NCI-H82 treated with DMSO at 0.1 percent for 48 hours (cell line): ENCODE measurements around the gene EPG5.
"Not testable (repeated sequence)": the region's sequence is repeated elsewhere in the genome, so short reads cannot be mapped to it uniquely, and the experiment has no call there.

Experiments
- DNase-seq: peaks from one replicate; lab custom pipeline; 2025; ENCODE audit not compliant: unreplicated experiment; lab: John Stamatoyannopoulos, UW

EPG5 gene, protein sequence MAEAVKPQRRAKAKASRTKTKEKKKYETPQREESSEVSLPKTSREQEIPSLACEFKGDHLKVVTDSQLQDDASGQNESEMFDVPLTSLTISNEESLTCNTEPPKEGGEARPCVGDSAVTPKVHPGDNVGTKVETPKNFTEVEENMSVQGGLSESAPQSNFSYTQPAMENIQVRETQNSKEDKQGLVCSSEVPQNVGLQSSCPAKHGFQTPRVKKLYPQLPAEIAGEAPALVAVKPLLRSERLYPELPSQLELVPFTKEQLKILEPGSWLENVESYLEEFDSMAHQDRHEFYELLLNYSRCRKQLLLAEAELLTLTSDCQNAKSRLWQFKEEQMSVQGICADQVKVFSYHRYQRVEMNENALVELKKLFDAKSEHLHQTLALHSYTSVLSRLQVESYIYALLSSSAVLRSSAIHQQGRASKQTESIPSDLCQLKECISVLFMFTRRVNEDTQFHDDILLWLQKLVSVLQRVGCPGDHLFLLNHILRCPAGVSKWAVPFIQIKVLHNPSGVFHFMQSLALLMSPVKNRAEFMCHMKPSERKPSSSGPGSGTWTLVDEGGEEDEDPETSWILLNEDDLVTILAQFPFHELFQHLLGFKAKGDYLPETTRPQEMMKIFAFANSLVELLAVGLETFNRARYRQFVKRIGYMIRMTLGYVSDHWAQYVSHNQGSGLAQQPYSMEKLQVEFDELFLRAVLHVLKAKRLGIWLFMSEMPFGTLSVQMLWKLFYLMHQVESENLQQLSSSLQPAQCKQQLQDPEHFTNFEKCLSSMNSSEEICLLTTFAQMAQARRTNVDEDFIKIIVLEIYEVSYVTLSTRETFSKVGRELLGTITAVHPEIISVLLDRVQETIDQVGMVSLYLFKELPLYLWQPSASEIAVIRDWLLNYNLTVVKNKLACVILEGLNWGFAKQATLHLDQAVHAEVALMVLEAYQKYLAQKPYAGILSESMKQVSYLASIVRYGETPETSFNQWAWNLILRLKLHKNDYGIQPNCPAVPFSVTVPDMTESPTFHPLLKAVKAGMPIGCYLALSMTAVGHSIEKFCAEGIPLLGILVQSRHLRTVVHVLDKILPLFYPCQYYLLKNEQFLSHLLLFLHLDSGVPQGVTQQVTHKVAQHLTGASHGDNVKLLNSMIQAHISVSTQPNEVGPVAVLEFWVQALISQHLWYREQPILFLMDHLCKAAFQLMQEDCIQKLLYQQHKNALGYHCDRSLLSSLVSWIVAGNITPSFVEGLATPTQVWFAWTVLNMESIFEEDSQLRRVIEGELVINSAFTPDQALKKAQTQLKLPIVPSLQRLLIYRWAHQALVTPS (N-terminal part only)

DNA sequence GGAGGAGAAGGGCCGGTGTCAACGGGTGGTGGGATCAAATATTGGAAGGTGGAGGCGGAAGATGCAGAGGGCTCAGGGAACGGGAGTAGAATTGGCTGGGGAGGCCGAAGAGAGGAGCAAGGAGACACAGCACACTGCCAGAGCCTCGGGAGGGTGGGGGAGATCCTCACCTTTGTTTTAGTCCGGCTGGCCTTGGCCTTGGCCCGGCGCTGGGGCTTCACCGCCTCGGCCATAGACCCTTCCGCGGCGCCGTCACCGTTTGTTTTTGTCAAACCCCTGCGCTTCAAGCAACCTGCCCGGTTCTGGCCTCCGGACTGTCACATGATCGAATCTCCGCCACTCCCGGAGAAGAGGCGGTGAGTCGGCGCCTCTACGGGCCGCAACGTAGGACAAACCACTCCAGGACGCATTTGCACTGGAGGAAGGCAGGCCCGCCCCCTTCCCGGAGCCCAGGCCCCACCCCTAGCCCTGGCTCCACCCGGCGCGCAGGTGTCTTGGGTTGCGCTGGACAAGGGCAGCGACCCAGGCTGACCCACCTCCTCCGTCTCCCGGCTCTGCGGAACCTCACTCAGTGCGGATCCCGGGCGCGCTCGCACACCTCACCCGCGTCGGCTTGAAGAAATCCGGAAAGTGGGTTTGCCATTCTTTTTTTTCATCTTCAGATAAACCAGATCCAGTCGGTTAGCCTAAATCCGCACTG lies at the start of gene EPG5:
EPG5 (minus strand) TSS at position 323 of the 700 bp plus-strand sequence; CDS start at position 233, 90 bp downstream.
- DNase-seq, result peak; percentile 74

GRCh38 chr18:46013484-46014189 lies 46.5 kb upstream of the EPG5 start:
- DNase-seq, result no peak

DNA sequence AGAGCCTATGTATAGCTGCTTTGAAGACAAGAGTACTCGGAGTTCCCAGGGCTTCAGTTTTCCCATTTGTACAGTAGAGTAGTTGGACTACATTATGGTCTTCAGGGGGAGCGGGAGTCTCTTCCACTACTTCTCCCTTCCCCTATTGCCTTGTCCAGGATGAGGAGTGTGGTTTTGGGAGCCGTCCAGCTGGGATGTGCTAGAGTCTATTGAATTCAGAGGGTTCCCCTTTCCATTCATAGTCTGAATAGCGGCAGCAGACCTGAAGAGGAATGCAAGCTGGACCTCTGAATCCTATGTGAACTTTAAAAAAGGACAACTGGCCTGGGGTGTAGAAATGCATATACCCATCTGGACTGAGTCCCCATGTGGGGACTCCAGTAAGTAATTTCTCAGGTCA lies 43.5 kb upstream of the EPG5 start:
- no peak for DNase-seq

DNA sequence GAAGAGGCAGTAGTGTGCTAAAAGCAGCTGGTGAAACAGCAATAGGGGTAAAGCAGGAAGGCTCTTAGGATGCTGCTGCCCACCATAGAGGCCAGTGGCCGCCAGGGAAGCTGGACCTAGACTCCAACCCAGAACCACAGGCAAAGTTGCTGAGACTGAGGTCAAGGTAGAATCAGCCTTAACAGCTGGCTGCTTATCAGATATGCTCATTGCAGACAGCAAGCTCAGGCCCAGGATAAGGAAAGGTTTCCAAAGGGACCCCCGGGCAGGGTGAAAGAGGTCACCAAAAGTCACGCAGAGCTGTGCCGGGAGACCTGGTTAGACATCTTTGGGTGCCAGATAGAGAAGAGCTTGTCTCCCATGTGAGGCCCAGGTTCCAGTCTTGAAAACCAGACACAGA lies 42.9 kb upstream of the EPG5 start:
- DNase-seq, result no peak

DNA sequence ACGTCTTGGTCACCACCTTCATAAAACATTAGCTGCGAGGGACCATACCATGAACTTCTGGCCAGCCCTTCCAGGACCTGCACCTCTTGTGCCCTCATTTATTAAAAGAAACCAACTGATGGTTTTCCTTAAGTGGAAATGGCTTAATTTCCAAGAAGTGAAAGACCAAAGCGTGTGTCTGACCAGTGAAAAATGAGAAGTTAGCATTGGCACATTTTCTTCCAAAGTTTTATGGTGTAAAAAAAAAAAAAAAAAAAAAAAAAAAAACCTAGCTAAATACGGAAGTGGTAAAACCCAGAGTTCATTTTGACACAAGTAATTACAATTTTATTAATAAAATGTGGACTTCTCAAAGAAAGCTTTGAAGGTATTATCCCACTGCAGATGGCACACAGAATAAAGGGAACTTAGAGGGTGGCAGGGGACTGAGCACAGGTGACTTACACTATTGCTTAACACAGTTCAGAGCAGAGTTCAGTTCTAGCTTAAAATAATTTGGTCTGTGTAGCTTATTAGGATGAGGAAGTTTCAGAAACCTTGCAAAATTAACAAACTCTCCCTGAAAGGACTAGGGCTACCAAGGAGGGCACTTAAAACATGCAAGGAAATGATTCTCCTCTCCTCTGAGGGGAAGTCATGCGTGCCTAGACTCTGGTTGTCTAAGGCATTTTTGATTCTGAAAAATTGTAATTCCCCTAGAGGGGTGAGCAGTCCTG lies 42.2 kb upstream of the EPG5 start:
- DNase-seq, result no peak

DNA sequence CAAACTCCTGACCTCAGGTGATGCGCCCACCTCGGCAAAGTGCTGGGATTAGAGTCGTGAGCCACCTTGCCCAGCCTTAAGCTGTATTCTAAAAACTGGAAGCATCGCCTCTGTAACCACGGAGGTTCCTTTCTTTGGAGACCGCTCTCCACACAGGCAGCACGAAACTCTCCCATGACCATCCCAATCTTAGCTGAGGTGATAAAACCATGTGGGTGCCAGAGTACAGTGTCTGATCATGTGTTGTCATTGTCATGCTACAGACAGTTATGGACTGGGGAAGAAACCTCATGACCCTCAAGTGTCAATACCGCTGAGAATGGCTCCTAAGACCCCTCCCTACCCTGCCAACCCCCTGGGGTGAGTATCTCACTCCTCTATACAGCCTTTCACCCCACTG lies 41.4 kb upstream of the EPG5 start:
- DNase-seq, result no peak

DNA sequence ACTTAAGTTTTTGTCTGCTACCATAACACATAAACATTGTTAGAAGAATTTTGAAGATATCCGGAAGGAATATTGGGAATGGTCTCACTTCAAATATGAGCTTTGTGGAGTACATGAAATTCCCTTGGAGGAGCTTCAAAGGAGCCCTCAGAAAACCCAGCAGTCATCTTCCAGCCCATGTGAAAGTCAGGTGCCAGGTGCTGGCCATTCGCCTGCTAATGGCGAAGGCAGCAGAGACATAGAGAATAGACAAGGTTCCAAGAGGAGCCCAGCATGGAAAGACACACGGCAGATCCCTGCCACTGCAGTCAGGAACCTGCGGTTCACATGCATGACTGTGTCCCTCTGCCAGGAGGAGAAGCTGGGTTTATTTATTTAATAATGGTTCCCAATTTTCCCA lies 40.0 kb upstream of the EPG5 start:
- no peak for DNase-seq

DNA sequence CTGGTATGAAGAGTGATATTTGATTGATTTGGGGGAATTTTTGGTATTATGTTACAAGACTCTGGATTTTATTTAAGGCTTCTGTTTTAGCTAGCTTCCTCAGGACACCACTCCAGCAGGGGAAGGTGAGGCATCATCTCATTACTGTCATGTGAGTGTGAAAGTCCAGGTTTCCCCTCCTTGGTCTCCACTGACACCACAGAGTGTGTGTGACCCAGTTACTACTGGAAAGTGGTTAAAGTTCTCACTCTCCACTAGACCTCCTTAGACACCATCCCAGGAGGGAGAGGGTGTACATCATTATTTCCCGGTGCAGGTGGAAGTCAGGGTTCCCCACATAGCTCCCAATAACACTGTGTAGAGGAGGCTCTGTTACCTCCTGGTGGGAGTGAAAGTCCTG lies 35.8 kb upstream of the EPG5 start:
- no peak for DNase-seq

DNA sequence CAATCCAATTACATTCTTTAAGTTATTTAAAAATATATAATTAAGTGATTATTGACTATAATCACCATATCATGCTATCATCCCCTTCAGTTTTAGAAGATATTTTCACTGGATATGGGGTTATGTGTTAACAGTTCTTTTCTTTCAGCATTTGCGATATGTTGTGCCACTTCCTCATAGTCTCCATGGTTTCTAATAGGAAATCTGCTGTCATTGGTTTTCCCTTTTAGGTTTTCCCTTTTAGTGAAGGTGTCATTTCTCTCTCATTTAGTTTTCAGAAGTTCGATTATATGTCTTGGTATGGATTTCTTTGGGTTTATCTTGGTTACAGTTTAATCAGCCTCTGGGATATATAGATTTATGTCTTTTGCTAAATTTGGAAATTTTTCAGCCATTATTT lies 34.8 kb upstream of the EPG5 start:
- no peak for DNase-seq

DNA sequence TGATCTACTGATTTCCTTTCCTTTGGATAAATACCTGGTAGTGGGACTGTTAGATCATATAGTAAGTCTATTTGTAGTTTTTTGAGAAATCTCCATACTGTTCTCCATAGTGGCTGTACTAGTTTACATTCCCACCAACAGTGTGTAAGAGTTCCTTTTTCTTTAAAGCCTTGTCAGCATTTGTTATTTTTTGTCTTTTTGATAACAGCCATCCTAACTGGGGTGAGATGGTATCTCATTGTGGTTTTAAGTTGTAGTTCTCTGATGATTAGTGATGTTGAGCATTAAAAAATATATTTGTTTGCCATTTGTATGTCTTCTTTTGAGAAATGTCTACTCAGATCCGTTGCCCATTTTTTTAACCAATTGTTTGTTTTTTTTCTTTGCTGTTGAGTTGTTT lies 33.9 kb upstream of the EPG5 start:
- no peak for DNase-seq

GRCh38 chr18:45999536-45999935 lies 32.4 kb upstream of the EPG5 start:
- no peak for DNase-seq

- no peak for DNase-seq
Measured at GRCh38 chr18:45998244-45998643, 31.1 kb upstream of the EPG5 start.

DNA sequence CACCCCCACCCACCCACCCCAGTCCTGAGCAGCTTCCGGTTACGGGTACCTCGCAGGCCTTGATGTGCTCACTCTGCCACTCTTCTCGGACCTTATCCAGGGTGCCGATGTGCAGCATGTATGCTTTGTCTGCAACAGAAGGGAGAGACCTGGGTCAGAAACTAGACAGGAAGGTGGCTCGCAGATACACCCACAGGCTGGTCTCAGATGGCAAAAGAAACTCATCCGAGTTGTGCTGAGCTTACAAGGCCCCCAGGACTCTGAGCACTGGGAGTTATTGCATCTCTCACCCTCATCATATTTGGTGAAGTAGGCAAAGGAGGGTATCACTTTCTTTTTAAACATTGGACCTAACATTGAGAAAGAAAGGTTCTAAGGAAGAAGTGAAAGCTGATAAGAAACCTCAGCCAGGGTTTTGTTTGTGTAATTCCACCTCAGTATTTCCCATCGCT lies 30.6 kb upstream of the EPG5 start:
- no peak for DNase-seq

GRCh38 chr18:45995461-45995860 lies 28.3 kb upstream of the EPG5 start:
- DNase-seq, result no peak

DNA sequence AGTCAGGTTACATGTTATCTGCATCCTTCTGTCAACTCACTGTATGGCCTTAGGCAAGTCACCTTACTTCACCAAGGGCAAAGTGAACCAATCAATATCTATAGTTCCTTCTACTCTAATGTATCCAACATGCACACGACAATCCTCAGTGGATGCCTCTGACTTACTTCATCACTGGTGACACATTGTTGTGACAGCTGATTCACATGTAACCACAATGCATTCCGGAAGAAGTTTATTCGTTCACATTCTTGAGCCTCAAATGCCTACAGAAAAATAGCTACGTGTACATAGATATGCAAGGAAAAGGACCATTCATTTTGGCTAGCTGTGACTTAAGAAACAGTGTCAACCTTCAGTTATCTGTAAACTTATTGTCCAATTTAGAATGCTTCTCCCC lies 26.3 kb upstream of the EPG5 start:
- no peak for DNase-seq

DNA sequence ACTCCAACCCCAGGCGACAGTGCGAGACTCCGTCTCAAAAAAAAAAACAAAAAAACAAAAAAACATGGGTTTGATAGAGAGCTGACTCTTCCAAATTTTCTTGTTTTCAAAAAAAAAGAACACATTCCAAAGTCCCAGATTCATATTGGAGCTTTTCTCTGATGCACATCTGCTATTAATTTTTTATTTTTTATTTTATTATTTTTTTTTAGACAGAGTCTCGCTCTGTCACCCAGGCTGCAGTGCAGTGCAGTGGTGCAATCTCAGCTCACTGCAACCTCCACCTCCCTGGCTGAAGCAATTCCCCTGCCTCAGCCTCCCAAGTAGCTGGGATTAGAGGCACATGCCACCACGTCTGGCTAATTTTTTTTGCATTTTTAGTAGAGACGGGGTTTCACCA lies 25.4 kb upstream of the EPG5 start:
- not testable (repeated sequence) for DNase-seq

GRCh38 chr18:45991788-45992187 lies 24.7 kb upstream of the EPG5 start:
- no peak for DNase-seq

DNA sequence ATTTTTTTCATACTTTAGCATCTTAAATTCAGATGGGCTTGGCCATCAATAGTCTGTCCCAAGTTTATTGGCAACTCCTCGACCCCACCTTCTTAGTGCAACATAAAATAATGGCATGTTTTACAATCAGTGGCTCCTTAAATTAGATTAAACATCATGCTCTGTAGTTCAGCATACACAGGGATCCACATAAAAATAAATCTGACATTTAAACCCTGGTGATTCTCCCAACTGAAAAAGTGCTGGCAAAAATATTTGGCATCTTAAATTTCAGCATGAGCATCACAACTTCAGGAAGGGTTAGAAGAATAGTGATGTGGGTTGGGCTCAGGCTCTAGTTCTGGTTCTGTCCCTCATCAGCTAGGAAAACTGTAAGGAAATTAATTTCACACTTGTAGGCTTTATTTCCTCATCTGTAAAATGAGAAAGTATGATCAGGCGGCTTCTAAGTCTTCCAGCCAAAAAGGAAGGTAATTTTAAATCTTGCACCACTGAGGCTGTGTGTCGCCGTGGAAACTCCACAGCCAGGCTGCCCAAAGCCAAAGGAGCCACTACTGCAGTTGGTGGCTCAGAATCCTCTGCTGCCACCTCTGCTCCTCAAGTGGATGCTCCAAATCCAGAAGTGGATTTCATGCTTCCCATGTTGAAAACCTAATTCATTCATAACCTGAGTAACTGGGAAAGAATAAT lies 17.6 kb upstream of the EPG5 start:
- no peak for DNase-seq

DNA sequence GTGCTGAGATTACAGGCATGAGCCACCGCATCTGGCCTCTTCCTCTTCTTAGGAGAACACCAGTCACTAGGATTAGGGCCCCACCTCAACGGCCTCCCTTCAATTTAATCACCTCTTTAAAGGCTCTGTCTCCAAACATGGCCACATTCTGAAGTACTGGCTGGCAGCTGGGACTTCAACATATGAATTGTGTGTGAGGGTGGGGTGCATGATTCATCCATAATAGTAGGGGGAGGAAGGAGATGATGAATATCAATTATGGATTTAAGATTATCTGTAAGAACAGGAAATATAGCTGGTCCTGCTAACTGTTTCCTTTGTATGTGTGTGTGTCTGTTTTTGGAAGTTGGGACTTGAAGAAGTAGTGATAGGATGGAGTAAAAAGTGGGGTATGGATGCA lies 14.7 kb upstream of the EPG5 start:
- DNase-seq, result no peak
